Hepatocyte (in vitro differentiated cells): ENCODE measurements around the gene HASPIN.

ENCODE experiments used
- CTCF ChIP-seq: fragments of 200-600 bp; sonication (generic); IDR thresholded peaks from 2 replicates; pipeline ENCODE4 v1.5.1; 2016; ENCODE audit warnings: antibody characterized with exemption, mild to moderate bottlenecking; ENCODE audit not compliant: poor library complexity
- EZH2 ChIP-seq: fragments of 200-600 bp; sonication (generic); IDR thresholded peaks from 2 replicates; pipeline ENCODE4 v1.6.1; 2016; ENCODE audit warnings: antibody characterized with exemption, mild to moderate bottlenecking, borderline replicate concordance
- EZH2phosphoT487 ChIP-seq: fragments of 200-600 bp; sonication (generic); IDR thresholded peaks from one replicate; pipeline ENCODE4 v1.6.1; 2018; ENCODE audit warnings: antibody characterized with exemption, mild to moderate bottlenecking, low read depth, moderate library complexity; ENCODE audit not compliant: unreplicated experiment, severe bottlenecking

- TF ChIP-seq CTCF (no peak), EZH2 (no peak), EZH2phosphoT487 (no peak)
Observed at GRCh38 chr17:3723188-3723555, 531 bp upstream of the HASPIN start.
